GM13976 (cell line): Measurements from ENCODE around the gene CTNS.

ENCODE experiments used
- DNase-seq: peaks from one replicate; pipeline ENCODE4 v3.0.0; 2012; ENCODE audit warnings: low spot score
- in situ Hi-C: fragments of 300-500 bp; cut with MboI; formaldehyde crosslinking; loops from one replicate; pipeline ENCODE4 v1.12.0; 2022; ENCODE audit warnings: low sequenced_read_pairs, mixed read lengths, inconsistent platforms; ENCODE audit not compliant: unreplicated experiment
- TF ChIP-seq, protein P1 (sequence below): IDR thresholded peaks from 2 replicates; pipeline ENCODE4 v1.5.1; 2012; ENCODE audit warnings: borderline replicate concordance, mild to moderate bottlenecking; ENCODE audit not compliant: insufficient read depth; ENCODE audit errors: extremely low read depth, missing control alignments, control extremely low read depth

CTNS gene

GRCh38 chr17:3636154-3636907, at the start of gene CTNS, which contains the start of gene SHPK:
Gene CTNS, plus strand, starts transcription at chr17:3636760. Its CDS starts 3,447 bp downstream, at chr17:3640207.
Gene SHPK, minus strand, starts transcription at chr17:3636250. Its CDS starts 31 bp downstream, at chr17:3636219.
- peak; percentile 100 for DNase-seq
- TF ChIP-seq, protein P1, sequence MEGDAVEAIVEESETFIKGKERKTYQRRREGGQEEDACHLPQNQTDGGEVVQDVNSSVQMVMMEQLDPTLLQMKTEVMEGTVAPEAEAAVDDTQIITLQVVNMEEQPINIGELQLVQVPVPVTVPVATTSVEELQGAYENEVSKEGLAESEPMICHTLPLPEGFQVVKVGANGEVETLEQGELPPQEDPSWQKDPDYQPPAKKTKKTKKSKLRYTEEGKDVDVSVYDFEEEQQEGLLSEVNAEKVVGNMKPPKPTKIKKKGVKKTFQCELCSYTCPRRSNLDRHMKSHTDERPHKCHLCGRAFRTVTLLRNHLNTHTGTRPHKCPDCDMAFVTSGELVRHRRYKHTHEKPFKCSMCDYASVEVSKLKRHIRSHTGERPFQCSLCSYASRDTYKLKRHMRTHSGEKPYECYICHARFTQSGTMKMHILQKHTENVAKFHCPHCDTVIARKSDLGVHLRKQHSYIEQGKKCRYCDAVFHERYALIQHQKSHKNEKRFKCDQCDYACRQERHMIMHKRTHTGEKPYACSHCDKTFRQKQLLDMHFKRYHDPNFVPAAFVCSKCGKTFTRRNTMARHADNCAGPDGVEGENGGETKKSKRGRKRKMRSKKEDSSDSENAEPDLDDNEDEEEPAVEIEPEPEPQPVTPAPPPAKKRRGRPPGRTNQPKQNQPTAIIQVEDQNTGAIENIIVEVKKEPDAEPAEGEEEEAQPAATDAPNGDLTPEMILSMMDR = no peak
- in situ Hi-C loops = loop anchor here (25.0 kb wide), 1 partner anchor 599 kb away; no protein-coding TSS in a partner anchor

DNA sequence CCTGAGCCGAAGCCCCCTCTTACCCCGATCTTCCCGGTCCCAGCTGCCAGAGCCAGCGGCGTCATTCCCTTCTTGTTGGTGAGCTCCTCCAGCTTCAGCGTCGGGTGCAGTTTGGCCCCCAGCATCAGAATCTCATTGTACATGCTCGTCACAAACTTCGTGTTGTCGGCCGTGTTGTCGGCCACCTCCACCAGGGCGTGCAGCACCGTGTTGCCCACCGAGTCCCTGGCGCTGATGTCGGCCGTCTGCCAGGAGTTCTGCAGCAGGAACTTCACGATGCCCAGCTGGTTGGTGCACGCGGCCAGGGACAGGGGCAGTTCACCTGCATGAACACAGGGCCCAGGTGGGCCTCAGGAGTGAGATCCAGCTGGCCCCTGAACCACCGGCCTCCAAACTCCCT, 46.8 kb upstream of the CTNS start:
- DNase-seq = no peak

GRCh38 chr17:3590231-3590630, 46.3 kb upstream of the CTNS start:
- TF ChIP-seq, protein P1 = no peak
- no peak for DNase-seq
- in situ Hi-C loops = loop anchor here (5.0 kb wide), 1 partner anchor 52 kb away; no protein-coding TSS in a partner anchor

More for the DNA sequence above, 46.8 kb upstream of the CTNS start:
- TF ChIP-seq, protein P1 = no peak
- in situ Hi-C loops = loop anchor here (5.0 kb wide), 1 partner anchor 53 kb away; no protein-coding TSS in a partner anchor

DNA sequence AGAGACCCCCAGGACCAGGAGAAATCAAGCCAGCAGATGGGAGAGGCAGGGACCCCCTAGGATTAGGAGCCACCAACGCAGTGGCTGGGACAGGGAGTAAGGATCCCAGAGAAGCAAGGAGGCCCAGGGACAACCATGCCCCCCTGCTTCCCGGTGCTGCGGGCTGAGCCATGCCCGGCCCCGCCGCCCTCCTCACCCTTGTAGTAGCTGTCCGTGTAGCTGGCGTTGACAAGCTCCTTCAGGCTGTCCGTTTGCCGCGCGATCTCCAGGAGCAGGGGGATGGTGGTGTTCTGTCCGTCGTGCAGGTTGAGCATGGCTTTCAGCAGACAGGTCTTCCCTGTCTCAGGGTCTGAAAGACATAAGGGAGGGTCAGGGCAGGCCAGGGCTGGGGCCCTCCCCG, 45.8 kb upstream of the CTNS start:
- in situ Hi-C loops = loop anchor here (5.0 kb wide), 1 partner anchor 52 kb away; no protein-coding TSS in a partner anchor
- no peak for DNase-seq
- TF ChIP-seq, protein P1 = no peak

GRCh38 chr17:3592216-3592860, 44.2 kb upstream of the CTNS start:
- TF ChIP-seq, protein P1 = no peak
- in situ Hi-C loops = loop anchor here (5.0 kb wide), 1 partner anchor 50 kb away; no protein-coding TSS in a partner anchor
- no peak for DNase-seq

DNA sequence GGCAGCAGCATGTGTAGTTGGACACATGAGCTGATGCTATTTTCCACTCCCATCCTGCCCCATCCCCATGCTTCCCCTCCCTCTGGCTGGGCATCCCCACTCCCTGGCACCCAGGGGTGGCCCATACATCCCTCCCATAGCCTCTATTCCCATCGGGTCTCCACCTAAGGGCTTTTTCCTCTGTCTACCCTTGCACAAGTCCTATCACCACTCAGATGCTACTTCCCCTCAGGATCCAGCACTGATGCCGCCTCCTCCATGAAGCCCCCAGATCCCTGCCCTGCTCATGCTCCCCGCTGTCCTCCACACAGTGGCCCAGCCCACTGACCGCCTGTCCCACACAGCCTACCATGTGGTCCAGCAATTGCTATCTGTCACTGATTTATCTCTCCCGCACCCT, 43.2 kb upstream of the CTNS start:
- in situ Hi-C loops = loop anchor here (5.0 kb wide), 1 partner anchor 49 kb away; no protein-coding TSS in a partner anchor
- TF ChIP-seq, protein P1 = no peak
- no peak for DNase-seq
